Fibroblast of lung (primary cell): Measurements from ENCODE around the gene CDC25A.

Experiments
- EZH2 ChIP-seq: IDR thresholded peaks from 2 replicates; pipeline ENCODE4 v1.5.1; 2012; ENCODE audit warnings: low read length, control low read depth, mild to moderate bottlenecking; ENCODE audit errors: missing control alignments
- TF ChIP-seq, protein P1 (sequence below), 2 donors: IDR thresholded peaks in 1 of 2; conservative IDR thresholded peaks in 1 of 2; 1 replicate in 1 of 2; 2 replicates in 1 of 2; pipeline ENCODE4 v1.5.1; 2011 to 2012; ENCODE audit warnings: low read length in 2 of 2, control low read depth in 1 of 2, inconsistent platforms in 1 of 2, low read depth in 1 of 2, mild to moderate bottlenecking in 1 of 2

DNA sequence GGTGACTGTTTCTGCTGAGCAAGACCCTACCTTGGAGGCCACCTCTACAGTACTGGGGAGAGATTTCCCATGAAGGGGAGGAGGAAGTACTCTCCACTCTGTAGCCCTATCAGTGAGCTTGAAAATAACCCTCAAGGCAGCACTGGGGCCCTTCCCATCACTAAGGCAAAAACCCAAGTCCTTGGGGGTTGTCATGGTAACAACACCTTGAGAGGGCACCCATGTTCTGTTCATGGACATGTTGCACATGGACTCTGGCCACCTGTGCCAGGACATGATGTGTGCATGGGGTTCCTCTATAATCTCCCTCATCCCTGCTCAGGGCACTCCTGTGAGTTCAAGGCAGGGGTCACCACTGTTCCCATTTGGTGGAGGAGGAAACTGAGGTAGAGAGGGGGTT is 10.9 kb upstream of the CDC25A start:
- TF ChIP-seq, protein P1, sequence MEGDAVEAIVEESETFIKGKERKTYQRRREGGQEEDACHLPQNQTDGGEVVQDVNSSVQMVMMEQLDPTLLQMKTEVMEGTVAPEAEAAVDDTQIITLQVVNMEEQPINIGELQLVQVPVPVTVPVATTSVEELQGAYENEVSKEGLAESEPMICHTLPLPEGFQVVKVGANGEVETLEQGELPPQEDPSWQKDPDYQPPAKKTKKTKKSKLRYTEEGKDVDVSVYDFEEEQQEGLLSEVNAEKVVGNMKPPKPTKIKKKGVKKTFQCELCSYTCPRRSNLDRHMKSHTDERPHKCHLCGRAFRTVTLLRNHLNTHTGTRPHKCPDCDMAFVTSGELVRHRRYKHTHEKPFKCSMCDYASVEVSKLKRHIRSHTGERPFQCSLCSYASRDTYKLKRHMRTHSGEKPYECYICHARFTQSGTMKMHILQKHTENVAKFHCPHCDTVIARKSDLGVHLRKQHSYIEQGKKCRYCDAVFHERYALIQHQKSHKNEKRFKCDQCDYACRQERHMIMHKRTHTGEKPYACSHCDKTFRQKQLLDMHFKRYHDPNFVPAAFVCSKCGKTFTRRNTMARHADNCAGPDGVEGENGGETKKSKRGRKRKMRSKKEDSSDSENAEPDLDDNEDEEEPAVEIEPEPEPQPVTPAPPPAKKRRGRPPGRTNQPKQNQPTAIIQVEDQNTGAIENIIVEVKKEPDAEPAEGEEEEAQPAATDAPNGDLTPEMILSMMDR (conservative IDR thresholded peaks at IDR 0.05 in 1 of 2, IDR thresholded peaks at IDR 0.05 in 1 of 2; ENCODE audit: low read depth in 1 of 2, low read length in 2 of 2) = no peak
- no peak for TF ChIP-seq EZH2
